G401.6 (cell line): ENCODE measurements around the gene NEXN.
"Not testable (repeated sequence)": the region's sequence is repeated elsewhere in the genome, so short reads cannot be mapped to it uniquely, and the experiment has no call there.

ENCODE experiments used
- FAIRE-seq: peaks from 2 replicates; lab custom pipeline; 2012; peaks lifted over from hg19 to GRCh38; lab: Jason Lieb, UNC

Gene NEXN

DNA sequence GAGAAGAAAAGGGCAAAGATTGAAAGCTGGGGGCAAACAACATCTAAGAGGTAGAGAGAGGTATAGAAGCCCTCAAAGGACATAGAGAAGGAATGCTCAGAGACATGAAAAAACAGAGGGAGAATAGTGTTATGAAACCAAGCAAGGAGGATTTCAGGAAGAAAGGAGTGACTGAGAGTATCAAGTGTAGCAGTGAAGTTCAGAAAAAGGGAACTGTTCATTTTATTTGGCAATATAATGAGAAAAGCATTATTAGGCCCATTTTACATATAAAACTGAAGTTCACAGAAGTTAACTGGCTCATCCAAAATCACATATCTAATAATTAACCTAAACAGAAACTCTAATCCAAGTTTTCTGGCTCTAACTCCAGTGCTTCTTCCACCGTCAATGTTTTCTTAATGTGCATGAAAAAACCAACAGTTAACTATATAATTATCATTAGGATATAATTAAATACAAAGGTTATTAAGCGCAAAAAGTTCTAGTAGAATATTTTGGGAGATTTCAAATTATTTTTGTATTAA lies 17.7 kb downstream of the NEXN start:
- peak; percentile 37 for FAIRE-seq

DNA sequence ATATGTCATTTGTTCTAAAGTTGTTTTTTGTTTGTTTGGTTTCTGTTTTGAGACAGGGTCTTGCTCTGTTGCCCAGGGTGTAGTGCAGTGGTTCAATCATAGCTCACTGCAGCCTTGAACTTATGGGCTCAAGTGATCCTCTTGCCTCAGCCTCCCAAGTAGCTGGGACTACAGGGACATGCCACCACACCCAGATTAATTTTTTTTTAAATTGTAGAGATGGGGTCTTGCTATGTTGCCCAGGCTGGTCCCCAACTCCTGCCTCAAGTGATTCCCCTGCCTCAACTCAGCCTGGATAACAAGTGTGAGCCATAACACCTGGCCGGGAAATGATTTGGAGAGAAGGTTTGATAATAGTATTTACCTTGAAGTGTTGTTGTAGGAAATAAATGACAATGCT lies 18.2 kb downstream of the NEXN start:
- no peak for FAIRE-seq

DNA sequence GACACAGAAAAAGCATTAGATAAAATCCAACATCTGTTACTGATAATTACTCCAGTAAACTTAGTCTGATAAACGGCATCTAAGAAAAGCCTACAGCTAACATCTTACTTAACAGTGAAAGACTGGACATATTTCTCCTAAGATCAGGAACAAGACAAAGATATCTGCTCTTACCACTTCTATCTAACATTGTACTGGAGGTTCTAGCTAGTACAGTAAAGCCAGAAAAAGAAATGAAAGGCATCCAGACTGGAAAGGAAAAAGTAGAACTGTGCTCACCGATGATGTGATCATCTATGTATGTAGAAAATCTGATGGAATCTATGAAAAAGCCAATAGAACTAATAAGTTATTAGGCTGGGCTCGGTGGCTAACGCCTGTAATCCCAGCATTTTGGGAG lies 21.7 kb downstream of the NEXN start:
- no peak for FAIRE-seq

DNA sequence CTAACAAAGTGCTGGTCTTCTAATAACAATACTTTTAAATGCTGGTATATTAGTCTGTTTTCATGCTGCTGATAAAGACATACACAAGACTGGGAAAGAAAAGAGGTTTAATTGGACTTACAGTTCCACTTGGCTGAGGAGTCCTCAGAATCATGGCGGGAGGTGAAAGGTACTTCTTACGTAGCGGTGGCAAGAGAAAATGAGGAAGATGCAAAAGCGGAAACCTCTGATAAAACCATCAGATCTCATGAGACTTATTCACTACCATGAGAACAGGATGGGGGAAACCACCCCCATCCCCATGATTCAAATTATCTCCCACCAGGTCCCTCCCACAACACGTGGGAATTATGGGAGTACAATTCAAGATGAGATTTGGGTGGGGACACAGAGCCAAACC lies 30.5 kb downstream of the NEXN start:
- not testable (repeated sequence) for FAIRE-seq

DNA sequence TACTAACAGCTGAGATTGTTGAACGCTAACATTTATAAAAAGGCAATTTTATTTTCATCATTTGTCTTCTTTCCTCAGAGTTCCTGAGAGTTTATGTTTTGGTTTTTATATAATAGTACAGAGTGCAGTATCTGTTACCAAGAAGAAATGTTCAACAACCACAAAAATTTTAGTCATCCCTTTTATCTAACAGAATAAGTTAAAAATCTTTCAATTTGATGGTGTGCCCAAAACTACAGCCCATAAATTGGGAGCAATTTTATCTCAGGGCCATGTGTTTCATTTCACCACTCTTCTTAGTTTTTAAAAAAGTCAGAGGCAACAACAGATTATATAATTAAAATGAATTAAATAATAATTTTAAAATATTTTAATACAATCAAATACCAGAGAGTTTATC lies 37.1 kb downstream of the NEXN start:
- FAIRE-seq: peak; percentile 67

DNA sequence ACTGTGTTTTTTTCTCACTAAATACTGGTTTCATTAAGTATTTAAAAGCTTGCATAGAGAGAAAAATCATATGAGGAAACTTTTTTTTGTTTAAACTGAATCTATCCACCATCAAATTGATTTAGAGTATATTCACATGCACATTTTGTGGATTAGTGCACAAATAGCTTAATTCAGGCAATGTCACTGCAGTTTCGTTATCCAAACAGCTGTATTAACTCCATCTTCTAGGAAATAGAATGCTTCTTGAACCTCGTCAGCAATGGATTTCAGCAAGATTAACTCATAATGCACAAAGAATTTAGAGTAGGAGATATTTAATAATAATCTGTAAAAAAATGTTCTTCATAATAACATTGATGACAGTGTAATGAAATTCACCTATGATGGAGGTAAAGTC lies 37.5 kb downstream of the NEXN start:
- FAIRE-seq: no peak

DNA sequence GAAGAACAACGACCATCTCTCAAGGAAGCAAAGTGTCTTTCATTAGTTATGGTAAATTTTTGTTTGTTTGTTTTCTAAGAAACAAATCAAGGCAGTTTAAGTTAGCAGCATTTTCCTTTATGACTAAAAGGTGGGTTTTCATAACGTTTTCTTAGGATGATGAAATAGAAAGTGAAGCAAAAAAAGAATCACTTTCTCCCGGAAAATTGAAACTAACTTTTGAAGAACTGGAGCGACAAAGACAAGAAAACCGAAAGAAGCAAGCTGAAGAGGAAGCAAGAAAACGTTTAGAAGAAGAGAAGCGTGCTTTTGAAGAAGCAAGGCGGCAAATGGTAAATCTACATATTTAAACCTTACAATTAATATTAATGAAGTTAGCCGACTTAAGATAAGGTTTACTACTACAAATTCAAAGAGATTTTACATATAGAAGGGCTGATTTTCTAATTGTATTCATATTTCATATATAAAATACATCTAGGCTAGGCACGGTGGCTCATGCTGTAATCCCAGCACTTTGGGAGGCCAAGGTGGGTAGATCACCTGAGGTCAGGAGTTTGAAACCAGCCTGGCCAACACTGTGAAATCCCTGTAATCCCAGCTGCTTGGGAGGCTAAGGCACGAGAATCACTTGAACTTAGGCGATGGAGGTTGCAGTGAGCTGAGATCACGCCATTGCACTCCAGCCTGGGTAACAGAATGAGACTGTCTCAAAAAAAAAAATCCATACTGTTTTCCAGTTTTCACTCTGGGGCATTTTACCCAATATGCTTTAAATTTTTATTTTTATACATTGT lies 38.3 kb downstream of the NEXN start:
- FAIRE-seq: no peak

DNA sequence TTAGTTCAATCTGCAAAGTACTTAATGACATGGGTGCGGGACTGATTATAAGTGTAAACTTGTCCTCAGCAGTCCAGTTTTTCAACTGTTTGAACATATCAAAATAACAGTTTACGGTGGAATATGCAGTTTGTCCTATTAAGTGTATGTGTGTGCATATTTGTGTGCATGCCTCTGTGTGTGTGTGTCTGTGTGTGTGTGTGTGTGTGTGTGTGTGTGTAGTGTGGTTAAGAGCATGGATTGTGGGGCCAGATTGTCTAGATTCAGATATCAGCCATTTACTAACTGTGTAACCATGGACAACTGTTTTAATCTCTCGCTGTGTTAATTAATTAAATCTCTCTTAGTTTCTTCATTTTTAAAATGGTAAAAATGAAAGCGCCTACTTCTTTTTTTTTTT lies 39.0 kb downstream of the NEXN start:
- FAIRE-seq: no peak

DNA sequence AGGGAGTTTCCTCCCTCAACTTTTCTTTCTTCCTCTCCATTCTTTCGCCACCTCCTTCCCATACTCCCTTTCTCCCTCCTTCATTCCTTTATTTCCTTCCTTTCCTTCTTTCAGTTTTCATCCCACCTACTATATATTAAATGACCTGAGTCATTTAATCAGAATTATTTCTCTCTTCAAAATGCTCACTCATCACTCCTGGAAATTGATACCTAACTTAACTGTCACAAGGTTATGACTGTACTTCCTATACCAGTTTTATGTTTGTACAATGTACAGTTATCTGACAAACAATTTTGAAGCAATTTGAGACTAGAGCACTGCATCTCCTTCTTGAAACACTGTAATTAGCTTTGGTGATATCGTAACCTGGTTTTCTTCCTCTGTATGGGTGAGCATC lies 41.4 kb downstream of the NEXN start:
- FAIRE-seq: no peak

DNA sequence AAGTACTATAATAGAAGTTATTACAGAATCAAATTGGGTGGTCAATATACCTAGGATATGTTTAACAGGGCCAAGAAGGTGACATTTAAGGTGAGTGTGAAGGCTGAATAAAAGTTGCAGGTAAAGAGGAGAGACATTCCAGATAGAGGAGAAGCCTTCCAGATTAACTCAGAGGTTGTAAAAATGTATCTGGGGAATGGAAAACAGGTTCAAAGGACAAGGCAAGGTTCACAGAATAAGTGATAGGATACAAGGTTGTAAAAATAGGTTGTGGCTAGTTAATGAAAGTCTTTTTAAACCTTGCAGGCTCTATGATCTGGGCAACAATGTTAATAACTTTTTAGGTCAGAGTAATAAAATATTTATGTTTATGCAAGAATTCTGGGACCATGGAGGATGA lies 50.2 kb downstream of the NEXN start:
- FAIRE-seq: no peak

DNA sequence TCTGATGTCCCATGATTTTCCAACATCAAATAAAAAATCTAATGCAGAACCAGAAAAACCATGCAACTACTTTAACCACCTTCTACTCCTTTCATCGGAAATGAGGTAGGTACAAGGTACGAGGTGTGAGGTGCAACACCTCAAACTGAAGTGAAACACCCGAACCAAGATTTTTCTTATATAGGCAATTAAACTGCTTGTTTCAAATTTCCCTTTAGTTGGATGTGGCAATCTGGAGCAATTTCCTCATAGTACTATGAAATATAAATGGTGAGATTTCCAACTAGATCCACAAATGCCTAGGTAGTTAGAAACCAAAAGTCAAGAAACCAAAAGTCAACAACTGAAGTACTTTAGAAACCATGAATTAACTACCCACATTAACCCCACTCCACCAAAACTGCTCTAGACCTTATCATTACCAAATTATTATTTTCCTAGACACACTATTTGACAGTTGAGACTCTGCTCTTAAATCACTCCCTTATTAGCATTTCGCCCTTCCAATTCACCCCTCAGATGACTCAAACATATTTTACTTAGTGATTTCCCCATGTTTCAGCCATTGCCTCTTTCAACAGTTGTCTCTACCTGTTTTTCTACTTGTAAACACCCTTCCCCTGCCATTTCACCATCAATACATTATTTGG lies 52.6 kb downstream of the NEXN start:
- no peak for FAIRE-seq

DNA sequence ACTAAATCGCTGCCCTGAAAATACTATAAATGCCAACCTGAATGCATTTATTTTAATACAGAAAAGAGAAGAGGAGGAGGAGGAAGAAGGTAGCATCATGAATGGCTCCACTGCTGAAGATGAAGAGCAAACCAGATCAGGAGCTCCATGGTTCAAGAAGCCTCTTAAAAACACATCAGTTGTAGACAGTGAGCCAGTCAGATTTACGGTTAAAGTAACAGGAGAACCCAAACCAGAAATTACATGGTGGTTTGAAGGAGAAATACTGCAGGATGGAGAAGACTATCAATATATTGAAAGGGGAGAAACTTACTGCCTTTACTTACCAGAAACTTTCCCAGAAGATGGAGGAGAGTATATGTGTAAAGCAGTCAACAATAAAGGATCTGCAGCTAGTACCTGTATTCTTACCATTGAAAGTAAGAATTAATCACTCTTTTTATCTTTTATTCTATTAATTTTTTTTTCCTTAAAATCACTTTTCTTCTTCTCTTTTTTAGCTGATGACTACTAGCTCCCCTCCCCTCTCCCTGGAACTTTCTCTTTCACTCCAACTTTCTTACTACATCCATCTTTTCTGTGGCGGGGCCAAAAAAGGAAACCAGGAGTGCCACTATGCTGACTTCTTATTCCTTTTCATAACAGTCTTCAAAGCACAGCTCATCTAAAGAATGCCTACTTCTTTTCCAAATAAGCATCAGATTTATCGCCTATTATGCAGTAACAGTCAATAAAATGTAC lies 54.1 kb downstream of the NEXN start:
- no peak for FAIRE-seq

DNA sequence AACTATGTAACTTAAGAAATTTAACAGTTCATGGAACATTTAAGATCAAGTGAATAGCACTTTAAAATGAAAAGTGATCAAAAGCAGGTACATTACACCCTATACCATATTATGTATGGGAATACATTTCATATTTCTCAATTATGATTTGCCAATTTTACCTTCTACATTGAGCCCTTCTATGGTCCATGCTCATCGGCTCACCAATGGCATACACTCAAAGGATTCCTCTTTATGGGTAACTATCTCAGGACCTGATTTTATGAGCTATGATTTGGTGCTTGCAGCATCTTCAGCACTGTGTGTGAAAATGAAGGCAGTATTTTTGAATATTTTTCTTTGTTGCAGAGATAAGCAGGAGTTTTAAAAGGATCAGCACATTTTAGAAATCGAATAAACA lies 56.9 kb downstream of the NEXN start:
- no peak for FAIRE-seq

DNA sequence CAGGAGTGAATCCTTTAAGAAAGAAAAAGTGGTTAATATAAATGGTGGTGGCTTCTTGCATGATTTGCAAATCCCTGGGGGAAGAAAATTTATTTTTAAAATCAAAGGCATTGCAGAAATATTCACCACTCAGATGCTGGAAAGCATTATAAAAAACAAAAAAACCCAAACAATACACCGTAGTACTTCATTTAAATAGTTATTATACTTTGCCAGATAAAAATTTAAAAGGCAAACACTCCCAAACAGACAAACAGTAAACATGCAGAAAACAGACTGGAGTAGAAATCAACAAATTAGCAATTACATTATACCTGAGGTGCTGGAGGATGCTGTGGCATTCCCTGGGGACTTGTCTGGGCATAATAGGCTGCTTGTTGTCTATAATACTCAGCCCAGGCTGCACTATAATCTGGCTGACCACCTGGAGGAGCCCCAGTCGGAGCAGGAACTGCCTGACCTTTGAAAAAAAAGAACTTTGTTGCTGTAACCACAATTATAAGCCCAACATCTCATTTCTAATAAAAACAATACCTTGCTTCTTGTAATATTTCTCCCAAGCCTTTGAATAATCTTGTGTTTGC lies 60.5 kb downstream of the NEXN start:
- FAIRE-seq: no peak

DNA sequence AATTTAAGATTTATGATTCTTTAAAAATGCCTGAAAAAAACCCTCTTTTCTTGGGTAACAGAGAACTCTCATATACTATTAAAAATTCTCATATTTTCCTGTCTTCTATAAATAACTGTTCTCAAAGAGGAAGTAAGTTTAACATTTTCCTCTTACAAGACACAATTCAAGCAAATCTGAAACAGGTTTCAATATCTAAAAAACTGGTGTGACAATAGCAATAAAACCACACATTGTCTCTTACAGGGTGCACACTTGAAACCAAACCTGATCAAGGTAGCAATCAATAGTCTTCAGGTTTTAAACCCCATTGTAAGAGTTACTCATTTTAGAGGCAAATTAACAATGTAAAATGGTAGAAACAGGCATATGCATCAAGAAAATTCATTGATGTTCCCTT lies 62.4 kb downstream of the NEXN start:
- no peak for FAIRE-seq

DNA sequence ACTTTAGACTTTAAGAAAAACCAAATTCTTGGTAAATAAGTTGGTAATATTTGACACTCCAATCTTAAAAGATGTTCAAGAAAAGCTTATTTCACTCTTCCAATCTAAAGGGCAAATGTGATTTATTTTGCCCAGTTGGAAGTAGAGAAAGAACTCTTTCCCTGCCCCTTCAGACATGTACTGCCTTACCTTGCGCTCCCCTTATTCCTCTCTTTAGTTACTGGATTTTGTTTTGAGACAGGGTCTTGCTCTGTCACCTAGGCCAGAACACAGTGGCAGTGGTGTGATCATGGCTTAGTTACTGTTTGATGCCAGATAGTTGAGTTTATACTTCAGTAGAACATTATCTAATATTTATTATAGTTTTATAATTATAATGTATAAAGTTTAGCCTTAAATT lies 62.9 kb downstream of the NEXN start:
- FAIRE-seq: no peak

DNA sequence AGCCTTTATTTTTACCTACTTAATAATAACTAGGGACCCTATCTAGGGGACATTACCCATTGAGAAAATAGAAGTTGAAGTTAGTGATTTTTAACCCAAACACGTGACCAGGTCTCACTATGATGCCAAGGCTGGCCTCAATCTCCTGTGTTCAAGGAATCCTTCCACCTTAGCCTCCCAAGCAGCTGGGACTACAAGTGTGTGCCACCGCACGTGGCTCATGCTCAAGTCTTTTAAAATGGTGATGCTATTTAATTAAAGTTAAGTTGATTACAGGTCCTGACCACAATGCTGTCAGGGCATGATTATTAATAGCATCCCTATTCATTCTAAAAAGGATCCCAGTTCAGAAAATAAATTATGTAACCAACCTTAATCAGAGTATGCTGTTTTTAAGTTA lies 65.5 kb downstream of the NEXN start:
- no peak for FAIRE-seq

DNA sequence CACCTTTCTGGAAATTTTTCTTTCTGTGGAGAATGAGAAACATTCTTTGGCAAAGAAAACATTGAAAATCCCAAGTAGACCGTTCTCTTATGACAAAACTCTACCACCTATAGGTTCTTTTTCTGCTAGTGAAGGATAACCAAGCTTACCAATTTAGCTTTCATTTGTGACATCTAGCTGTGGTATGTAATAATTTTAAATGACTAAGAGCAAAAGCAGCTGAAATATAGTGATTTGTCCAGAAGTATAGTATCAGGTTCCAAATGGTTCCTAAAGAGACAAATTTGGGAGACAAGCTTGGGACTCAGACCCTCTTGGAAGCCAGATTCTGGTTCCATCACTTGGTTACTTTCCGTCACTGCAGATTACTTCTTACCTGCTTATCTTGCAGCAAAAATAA lies 66.1 kb downstream of the NEXN start:
- FAIRE-seq: no peak

DNA sequence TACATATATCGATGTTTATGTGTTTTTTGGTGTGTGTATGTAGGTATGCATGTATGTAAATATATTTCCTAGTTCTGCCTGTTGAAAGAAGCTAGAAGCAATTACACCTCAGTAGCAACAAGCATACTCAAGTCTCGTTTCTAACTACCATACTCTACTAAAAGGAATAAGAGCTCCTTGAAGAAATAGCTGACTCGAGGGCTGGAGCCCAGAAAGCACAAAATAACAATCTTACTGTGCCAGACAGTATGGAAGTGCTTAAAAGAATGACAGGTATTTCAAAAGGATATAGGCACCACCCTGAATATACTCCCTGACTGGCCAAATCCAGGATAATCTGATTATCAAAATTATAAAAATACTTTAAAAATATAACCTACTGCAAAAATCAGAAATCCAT lies 67.3 kb downstream of the NEXN start:
- FAIRE-seq: no peak

DNA sequence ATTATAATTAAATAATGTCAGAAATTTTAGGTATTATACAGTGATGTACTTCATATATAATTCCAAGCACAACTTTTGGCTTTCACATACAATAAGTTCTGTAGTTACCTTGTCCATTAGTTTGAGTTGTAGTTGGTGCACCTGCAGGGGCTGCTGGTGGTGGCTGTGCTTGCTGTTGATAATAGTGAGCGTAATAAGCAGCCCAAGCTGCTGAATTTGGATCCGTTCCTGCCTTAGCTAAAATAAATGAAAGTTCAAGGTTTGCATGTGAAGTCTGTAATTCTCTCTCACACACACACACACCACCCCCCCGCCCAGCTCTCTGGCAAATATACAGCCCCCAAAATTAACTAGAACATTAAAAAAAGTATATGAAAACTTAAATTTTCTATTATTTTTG lies 68.0 kb downstream of the NEXN start:
- no peak for FAIRE-seq

DNA sequence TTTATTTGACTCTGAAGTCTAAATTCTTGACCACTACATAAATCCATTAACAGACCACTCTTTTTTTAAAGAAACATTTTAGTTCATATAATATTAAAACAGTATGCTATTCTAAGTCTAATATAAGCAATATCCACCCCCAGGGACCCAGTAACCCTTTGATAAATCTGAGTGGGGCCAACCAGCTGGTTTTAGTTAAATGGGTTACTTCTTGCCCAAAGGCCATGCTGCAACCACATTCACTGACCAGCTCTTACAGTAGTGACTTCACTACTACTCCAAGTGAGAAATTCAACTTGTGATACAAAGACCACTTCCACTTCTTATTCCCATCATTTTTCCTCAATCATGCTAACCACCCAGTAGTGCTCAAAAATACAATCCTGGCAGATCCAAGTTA lies 70.0 kb downstream of the NEXN start:
- no peak for FAIRE-seq

DNA sequence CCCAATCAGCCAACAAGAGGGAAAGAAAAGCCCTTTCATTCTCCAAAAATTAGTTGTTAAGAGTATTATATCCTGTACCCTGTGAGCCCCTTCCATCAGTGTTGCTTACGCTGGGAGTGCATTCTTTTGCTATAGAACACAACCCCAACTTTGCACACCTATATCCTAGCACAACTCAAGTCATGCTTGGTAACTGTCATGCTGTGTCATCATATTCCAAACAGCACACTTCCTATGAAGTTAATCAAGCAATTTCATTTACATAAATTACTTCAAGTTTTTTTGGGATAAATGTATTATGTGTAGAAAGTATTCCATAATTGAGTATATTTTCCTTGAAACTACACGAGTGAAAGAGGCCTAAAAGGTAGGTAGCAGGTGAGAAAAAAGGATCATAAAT lies 70.4 kb downstream of the NEXN start:
- no peak for FAIRE-seq

DNA sequence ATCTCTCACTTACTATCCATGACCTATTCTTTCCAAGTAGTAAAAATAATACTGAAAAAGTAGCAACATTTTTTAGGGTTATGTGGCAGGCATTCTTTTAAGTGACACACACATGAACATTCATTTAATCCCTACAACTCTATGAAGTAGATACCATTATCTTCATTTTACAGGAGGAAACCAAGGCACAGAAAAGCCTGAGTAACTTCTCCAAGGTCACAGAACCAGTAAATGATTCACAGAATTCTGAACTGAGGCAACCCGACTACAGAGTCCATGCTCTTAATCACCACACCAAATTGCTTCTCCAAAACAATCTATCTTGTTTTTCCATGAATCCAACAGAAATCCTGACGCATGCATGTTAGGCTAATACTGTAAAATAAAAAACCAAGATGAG lies 73.0 kb downstream of the NEXN start:
- FAIRE-seq: no peak
